ENCODE data around the gene UBE4B.
"Not testable (repeated sequence)": the region's sequence is repeated elsewhere in the genome, so short reads cannot be mapped to it uniquely, and the experiment has no call there.

Gene UBE4B

DNA sequence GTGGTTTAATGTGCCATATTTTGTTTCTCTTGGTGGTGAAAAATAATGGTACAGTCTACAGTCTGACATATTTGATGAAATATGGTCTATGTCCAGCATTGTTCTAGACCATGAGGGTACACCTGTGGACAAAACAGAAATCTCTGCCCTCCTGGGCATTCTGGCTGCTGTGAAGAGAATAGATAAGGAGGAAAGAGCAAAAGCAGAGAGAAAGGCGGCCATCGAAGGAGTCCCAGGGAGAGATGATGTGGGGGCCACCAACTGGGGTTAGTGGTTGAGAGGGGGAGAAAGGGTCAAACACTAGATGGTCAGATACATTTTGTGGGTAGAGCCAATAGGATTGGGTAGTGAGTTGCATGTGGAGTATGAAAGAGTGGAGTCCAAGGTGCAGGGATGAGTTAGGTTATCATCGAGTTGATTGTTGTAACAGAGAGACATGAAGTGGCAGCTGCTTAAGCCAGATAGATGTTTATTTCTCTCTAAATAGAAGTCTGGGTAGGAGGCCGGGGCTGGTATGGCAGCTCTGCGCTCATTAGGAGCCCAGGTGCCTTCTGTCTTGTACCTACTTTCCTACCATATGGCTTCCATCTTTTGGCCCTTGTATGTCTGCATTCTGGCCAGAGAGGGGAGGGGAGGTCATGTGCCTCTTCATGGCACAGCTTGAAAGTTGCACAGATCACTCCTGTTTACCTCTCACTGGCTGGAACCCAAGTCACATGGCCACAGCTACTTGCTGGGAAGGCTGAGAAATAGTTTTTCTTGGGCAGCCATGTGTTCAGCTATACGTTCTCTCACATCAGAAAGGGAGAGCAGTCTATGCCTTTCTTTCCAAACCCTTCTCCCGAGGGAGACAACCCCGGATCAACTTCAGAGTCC, 13.0 kb downstream of the UBE4B start:
- no peak for DNase-seq

- DNase-seq, result no peak
Observed at GRCh38 chr1:10046356-10047085, 13.8 kb downstream of the UBE4B start.

- DNase-seq, result no peak
Observed at GRCh38 chr1:10048601-10049000, 15.8 kb downstream of the UBE4B start.

DNA sequence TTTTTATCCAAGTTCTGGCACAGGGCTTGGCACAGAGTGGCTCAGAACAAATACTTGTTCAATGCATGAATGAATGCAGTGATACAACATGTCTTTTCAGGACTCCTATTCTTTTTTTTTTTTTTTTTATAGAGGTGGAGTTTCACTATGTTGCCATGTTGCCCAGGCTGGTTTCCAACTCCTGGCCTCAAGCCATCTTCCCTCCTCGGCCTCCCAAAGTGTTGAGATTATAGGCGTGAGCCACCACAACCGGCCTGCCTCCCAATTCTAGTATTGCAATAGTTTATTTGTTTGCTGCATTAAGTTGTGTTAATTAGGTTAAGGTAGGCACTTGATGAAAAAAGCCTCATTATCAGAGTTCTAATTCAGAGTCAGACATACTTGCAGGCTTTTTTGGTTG, 17.9 kb downstream of the UBE4B start:
- no peak for DNase-seq

GRCh38 chr1:10051656-10052055, 18.9 kb downstream of the UBE4B start:
- no peak for DNase-seq

- DNase-seq, result no peak
Observed at GRCh38 chr1:10052347-10052746, 19.6 kb downstream of the UBE4B start.

DNA sequence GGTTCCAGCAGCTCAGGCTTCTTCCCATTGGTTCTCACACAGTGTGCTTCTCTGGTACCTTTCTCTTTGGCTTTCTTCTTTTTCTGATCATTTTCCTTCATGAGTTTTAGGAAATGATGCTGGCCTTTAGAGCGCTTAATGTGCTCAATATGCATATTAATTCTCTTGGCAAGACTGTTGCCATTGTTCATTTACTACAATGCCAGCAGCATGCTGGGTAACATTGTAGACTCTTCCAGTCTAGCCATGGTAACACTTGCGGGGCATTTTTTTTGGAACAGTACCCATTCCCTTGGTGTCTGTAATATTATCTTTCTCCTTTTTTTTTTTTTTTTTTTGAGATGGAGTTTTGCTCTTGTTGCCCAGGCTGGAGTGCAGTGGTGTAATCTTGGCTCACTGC, 21.7 kb downstream of the UBE4B start:
- DNase-seq, result no peak

- DNase-seq, result no peak
Observed at GRCh38 chr1:10056599-10056987, 23.8 kb downstream of the UBE4B start.

- no peak for DNase-seq
Observed at GRCh38 chr1:10057343-10057742, 24.6 kb downstream of the UBE4B start.

GRCh38 chr1:10057796-10058195, 25.0 kb downstream of the UBE4B start:
- no peak for DNase-seq

DNA sequence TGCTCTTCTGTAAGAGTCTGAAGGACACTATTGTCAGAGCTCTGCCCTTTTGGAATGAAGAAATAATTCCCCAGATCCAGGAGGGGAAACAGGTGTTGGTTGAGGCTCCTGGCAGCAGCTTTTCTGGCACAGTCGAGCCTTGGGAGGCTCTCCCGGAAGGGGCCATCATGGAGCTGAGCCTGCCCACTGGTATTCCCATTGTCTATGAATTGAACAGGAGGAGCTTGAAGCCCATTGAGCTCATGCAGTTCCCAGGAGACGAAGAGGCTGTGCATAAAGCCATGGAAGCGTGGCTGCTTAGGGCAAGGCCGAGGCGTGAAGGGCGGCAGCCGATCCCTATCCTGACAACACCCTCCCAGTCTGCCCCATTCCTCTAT, 26.6 kb downstream of the UBE4B start:
- no peak for DNase-seq

- DNase-seq, result no peak
Observed at GRCh38 chr1:10060311-10061100, 27.7 kb downstream of the UBE4B start.

DNA sequence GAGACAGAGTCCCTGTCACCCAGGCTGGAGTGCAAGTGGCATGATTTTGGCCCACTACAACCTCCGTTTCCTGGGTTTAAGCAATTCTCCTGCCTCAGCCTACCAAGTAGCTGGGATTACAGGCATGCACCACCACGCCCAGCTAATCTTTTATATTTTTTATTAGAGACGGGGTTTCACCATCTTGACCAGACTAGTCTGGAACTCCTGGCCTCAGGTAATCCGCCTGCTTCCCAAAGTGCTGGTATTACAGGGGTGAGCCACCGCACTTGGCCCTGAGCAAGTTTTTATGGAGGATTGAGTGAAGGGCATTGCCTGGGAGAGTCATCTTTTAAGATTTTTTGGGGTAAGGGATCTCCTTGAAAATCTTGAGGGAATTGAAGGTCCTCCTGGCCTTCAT, 28.5 kb downstream of the UBE4B start:
- DNase-seq, result no peak

GRCh38 chr1:10063878-10064277, 31.1 kb downstream of the UBE4B start:
- DNase-seq, result no peak

DNA sequence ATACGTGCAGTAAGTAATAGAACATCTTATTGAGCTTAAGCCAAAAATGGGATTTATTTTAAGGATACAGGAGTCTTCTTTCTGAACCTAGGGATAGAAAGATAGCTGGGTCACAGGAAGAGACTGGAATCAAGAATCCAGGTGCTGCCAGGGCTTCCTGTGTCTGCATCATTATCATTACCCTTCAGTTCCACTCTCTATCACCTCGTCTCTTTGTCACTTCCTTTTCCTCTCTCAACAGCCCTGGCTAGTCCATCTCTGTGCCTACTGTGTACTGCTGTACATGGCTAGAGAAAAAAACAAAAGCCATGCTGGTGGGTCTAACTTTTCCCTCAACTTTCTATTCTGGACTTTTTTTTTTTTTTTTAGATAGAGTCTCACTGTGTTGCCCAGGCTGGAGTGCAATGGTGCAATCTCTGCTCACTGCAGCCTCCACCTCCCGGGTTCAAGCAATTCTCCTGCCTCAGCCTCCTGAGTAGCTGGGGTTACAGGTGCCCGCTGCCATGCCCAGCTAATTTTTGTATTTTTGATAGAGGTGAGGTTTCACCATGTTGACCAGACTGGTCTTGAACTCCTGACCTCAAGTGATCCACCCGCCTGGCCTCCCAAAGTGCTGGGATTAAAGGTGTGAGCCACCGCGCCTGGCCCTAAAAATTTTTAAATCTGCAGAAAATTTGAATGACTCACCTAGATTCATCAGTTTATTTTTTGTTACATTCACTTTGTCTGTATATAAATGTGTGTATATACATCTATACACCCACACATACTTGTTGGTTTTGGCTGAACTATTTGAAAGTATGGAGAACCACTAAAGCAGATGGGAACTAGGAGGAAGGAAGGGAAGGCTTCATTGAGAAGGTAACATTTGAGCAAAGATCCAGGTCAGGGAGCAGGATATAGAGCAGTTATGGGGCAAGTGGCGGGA, 31.9 kb downstream of the UBE4B start:
- DNase-seq, result no peak

DNA sequence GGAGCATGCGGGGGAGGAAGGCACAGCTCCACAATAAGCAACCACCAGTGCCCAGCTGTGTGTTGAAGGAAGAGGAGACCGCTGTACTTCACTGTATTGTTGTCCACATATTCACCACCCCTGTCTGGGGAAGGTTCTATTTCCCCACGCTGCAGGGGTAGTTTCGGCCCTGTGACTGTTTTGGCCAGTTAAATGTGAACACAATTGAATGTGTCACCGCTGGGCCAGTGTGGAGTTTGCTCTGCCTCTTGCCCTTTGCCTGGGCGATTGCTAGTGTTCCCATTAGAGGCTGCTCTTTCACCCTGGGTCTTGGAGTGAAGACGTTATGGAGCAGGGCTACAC, 32.6 kb downstream of the UBE4B start:
- DNase-seq, result no peak

- no peak for DNase-seq
Observed at GRCh38 chr1:10065760-10066159, 33.0 kb downstream of the UBE4B start.

DNA sequence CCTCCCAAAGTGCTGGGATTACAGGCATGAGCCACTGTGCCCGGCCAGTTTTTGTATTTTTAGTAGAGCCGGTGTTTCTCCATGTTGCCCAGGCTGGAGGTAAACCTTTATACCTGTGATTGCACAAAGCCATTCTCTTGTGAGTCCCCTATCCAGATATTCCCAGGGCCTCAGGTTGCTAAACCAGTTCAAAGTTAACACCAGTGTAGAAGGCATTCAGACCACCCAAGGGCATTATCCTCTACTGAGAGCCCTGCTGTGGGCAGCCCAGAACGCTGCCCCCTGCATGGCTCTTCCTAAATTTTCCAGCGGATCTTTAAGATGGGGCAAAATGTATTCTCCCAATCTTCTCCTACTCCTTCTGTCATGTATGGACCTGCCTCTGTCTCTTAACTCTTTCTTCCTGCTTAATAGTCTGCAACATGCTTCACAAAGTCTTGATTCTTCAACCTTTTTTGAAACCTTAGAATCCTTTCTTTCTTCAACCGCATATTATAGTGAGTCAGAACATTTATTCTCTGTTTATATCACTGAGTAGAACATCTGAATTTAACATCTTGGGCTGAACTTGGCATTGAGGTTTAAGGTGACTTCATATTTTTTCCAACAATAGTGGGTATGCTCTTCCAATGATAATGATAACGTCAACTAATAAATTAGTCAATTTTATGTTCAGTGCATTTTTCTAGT, 36.0 kb downstream of the UBE4B start:
- no peak for DNase-seq

DNA sequence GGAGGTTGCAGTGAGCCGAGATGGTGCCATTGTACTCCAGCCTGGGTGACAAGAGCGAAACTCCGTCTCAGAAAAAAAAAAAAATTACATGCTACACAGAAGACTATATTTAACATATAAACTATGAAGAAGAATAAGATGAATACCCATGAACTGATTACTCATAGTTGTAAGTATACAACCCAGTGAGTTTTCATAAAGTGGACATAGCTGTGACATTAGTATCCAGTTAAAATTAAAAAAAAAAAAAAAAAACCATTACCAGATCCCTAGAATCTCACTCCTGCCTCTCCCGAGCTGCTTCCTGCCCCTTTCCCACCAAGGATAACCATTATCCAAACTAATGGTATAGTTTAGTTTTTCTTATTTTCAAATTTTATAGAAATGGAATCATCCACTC, 37.4 kb downstream of the UBE4B start:
- DNase-seq, result no peak

DNA sequence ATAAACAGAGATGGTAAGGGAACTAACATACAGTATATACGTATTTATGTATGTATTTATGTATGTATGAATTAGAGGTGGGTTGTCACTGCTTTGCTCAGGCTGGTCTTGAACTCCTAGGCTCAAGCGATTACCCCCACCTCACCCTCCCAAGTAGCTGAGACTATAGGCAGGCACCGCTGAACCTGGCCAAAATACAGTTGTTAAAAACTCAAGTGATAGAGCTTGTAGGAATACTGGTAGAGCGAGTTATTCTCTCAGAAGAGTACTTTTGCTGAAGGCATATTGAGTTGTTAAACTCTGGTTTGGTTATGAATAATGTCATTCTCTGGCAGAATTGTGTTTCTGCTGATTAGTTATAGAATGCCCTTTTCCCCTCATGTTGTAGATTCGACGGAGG, 38.9 kb downstream of the UBE4B start:
- DNase-seq, result no peak

GRCh38 chr1:10073371-10073770, 40.6 kb downstream of the UBE4B start:
- not testable (repeated sequence) for DNase-seq
